Cardiac septum (tissue), 1 donor: ENCODE measurements around the gene TBC1D8. TPM values are rescaled to one million over a fixed set of nuclear protein-coding genes. Genes with fewer than 3 reads are reported as not detected.
A peak's percentile ranks its signal among the peaks of the same experiment; 100 is the strongest.

Source experiments
- DNase-seq: peaks from one replicate; pipeline ENCODE4 v3.0.0-alpha.2; 2020; ENCODE audit warnings: low spot score
- intact Hi-C: fragments of 100-400 bp; cut with DNase I; formaldehyde crosslinking; loops from one replicate; pipeline ENCODE4 v1.14.0; 2022
- total RNA-seq: library from RNA; stranded (reverse); fragmentation: NEBNext Ultra II Directional; extraction: Animal tissue kit (Norgen Biotek cat#: 25700); gene quantifications from one replicate; pipeline ENCODE4 v1.2.1, GENCODE V29; 2021
- donor health status: DM: no; HTN: no; CAD: no.

Gene TBC1D8
- total RNA-seq, 1 donor from 2014 or later = 52.3 TPM

DNA sequence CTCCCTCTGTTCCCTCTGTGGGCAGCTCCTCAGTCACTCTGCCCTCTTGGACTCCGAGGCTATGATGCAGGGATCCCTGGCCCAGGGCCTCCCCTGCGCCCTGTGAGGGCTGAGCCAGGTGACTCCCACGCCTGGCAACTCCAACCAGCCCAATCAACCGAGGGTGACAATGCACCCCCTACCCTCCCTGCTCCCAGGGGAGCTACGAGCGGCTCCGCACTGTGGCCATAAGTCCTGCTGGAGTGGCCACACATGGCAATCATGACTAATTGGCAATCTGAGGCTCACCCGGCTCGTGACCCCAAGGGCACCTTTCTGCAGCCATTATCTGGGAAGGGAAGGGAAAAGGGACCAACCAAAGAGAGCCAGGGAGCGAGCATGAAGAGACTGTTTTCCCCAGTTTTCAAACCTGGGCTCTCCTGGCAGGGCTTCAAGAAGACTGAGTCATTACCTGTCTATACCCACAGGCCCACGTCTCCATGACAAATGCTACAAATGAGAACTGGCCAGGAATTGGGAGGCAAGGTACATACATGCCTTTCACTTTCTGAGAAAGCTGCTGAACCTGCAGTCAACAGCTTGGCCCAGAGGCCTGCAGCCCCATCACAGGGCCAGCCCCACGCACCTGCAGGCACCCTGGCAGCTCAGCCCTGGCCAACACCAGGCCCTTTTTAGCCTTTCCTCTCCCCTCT, 104.0 kb downstream of the TBC1D8 start:
- DNase-seq = no peak
- intact Hi-C loops = no loop called here

DNA sequence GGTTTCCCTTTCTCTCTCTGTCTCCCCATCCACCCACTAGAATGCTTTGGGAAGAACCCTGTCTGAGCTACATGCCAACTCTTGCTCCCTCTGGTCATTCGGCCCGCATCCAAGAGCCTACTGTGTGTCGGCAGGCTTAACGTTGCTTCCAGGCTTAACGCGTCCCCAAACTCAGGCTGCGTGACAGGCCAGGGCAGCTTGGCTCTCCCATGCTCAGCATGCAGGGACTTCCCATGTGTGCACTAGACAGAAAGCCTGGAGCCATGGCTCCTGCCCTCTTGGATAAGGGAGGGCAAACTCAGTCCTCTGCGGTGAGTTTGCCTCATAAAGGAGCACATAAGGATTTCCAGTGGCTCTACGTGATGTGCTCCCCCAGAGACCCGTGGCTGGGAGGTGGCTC, 105.9 kb downstream of the TBC1D8 start:
- intact Hi-C loops = no loop called here
- no peak for DNase-seq

DNA sequence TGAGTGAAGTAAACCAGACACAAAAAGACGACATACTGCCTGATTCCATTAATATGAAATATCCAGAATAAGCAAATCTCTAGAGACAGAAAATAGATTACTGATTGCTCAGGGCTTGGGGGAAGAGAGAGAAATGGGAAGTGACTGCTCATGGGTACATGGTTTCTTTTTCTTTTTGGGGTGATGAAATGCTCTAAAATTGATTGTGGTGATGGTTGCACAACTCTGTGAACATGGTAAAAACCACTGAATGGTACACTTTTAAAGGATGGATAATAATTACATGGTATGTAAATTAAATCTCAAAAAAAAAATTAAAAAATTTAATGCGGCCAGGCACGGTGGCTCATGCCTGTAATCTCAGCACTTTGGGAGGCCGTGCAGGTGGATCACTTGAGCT, 109.8 kb downstream of the TBC1D8 start:
- intact Hi-C loops = no loop called here
- DNase-seq = no peak

DNA sequence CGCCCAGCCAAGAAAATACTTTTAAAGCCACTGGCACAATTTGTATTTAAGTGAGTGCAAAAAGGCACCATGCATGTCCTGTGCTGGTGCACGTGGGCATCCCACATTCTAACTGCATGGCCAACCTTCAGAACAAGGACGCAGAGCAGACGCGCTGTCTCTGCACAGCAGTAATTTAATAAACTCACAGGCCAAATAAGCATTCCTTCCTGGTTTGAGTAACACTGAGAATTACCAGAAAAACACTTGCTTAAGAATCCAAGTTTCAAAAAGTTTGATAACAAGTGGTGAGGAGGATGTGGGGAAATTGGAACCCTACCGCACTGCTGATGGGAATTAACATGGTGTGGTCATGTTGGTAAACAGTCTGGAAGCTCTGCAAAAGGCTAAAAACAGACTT, 110.4 kb downstream of the TBC1D8 start:
- intact Hi-C loops = no loop called here
- DNase-seq = no peak

DNA sequence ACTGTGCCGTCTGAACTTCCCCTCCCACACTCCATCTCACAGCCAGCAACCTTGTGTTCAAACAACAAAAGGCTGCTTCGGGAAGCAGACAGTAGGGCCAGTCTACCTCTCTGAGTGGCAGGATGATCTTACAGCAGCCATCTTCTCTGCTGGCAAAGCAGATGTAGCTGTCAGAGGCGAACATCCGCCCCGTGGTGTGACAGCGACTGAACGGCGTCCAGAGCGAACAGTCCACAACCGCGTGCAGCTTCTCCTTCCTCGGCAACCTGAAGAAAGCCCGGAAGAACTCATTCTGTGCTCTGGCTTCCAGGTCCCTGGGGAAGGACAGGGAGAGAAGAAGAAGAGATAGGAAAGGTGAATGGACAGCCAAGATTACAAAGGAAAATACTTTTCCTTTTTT, 111.1 kb downstream of the TBC1D8 start:
- DNase-seq = no peak
- intact Hi-C loops = no loop called here

DNA sequence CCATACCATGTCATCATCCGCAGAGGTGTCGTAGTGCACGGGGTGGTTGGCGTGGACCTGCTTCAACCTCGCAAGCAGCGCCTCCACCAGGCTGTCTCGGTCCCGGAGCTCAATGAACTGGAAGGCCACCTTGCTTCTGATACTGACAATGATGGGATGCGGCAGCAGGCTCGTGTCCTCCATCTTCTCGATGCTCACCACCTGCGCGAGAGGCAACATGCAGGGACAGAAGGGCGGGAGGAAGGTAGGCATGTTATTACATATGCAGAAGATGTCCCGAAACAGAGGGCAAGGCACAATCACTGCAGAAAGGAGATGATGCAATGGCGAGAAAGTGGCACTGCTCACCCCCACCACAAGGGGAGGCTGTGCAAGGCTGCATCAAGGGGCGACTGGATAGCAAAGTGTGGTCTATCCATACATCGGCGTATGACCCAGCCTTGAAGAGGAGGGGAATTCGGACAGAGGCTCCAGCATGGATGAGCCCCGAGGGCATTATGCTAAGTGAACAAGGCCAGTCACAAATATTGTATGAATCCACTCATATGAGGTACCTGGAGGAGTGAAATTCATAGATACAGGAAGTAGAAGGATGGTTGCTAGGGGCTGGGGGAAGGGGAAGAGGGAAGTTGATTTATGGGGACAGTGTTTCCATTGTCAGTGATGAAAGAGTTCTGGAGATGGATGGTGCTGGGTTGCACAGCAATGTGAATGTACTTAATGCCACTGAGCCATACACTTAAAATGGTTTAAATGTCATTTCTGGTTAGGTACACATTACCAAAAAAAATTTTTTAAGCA, 112.5 kb downstream of the TBC1D8 start:
- DNase-seq = no peak
- intact Hi-C loops = loop anchor here (5.0 kb wide), 1 partner anchor 169 kb away; no protein-coding TSS in a partner anchor

DNA sequence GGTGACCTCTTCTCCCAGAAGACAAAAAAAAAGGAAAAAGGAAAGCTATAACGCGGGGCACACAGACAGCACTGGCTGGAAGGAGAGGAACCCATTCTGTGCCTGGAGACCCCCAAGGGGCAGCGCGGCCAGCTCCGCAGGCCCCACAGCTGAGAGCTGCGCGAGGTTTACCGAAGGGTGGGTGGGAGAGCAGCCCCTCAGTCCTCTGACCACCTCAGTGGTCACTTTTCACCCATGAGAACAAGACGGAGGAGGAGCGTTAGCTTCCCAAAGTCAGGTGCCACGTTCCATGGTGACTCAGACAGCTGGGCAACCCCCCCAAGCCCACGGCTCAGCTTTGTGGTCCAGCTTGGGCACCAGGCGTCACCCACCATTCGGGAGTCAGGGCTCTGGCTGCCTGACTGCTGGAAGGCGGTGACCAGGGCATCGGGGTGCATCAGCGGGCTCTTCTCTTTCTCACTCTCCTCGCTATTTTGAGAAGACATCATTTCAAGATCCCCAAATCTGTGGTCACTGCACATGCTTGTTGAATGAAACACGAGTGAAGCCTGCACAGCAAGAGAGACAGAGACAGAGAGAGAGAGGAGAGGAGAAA, 113.9 kb downstream of the TBC1D8 start:
- intact Hi-C loops = loop anchor here (5.0 kb wide), 1 partner anchor 170 kb away; no protein-coding TSS in a partner anchor
- DNase-seq = no peak

DNA sequence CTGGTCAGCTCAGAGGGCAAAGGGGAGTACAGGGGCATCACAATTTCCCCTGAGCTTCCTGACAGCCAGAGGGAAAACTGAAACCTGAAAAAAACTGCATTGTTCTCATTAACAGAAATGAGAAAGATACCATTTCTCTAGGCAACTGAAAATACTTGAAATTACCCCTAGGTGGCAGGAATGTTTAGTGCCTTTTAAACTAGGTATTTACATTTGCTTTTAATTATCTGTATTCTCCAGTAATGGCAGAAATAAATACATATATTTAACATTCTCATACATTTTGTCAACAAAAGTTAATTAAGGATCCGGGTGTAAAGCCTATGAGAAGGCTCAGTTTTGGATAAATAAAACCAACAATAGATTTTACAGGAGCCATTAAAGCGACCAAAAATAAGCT, 114.6 kb downstream of the TBC1D8 start:
- DNase-seq = no peak
- intact Hi-C loops = loop anchor here (1.0 to 5.0 kb wide), 2 partner anchors 116 to 171 kb away; no protein-coding TSS in a partner anchor

DNA sequence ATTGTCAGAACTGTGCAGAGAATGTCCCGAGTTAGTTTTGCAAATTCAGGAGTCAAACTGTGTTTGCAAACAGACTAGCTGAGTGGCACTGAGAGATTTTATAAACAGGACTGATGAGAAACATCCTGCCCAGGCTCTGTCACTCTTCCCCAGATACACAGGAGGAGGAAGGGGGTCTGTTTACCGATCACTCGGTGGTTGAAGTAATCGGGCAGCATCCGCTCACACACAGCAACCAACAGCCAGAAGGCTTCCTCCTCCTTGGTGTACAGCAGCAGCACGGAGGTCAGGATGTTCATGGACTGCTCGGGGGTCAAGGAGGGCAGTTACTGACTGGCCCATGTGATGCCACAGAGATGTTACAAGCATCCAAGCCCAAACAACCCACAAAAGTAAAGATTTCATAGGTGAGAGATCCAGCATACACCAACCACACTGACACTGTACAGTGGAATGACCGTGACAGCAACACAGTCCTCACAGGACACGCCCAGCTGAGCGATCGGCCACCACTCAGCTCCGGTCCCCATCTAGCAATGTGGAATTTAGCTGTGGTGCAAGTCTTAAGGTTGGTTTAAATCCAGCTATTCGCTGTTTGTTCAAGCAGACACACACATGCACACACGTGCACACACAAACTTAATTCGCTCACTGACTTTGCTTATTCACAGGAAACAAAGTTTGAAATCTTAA, 119.0 kb downstream of the TBC1D8 start:
- DNase-seq = peak; percentile 33
- intact Hi-C loops = no loop called here

DNA sequence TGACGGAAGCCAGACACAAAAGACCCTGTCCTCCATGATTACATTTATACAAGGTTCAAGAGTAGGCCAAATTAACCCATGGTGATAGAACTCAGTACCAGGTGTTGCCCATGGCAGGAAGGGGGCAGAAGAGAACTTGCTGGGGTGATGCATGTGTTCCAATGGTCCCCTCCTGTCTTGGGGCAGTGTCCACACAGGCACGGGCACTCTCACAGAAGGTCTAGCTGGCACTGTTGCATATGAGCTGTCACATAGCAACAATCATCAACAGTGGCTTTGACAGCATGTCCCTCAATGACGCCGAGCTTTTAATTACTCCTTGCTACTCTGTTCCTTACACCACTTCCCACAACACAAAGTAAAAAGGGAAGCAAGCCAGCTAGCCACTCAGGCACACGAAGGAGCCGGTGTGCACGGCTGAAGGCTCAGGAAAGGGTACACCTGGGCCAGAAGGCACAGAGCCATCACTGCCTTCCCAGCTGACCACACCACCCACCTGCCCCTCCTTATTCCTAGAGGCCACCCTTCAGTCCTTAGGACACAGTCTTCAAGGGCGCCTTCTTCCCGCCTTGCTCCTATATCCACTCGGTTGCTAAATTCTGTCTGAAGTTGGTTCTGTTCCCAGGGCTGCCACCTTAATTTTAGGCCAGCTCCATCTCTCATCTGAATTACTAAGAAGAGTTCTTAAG, 120.2 kb downstream of the TBC1D8 start:
- intact Hi-C loops = no loop called here
- no peak for DNase-seq

DNA sequence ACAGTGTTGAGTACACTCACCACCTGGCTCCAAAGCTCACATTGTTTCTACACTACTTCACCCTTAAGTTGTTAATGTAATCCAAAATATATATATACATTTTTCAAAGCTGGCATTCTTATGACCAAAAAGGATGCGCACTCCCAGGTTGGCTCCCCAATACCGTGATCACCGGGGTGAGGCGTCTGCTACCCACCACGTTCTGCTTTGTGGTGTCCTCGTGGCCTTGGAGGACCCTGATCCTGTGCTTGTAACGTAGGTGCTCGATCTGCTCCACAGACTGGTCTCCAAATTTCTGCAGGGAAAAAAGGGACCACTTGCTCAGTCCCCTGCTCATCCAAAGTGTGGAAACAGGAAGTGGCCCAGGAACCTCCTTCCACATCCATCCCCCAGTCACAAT, 123.3 kb downstream of the TBC1D8 start:
- intact Hi-C loops = no loop called here
- DNase-seq = no peak

DNA sequence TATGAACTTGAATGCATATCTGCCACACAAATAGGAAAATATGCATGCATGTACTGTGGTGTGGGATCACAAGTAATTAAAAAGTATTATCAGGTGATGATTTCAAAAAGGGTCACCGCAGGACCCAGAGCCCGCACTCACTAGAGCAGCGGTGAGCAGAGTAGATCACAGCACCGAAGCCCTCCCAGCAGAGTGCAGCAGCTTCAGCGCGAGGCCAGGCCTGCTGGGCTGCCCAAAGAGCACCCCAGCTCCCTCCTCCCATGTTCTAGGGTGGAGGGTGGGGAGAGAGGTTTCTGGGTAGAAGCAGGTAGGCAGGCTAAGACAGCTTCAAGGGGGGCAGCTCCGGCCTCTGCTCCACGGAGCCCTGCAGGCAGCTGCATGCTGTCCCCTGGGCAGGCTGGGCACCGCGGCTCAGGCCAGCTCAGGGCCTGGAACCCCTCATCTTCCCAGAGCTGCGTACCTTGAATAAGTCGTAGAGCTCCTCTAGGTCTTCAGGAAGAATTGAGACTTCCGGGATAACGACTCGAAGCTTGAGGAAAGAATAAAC, 124.2 kb downstream of the TBC1D8 start:
- intact Hi-C loops = no loop called here
- no peak for DNase-seq

DNA sequence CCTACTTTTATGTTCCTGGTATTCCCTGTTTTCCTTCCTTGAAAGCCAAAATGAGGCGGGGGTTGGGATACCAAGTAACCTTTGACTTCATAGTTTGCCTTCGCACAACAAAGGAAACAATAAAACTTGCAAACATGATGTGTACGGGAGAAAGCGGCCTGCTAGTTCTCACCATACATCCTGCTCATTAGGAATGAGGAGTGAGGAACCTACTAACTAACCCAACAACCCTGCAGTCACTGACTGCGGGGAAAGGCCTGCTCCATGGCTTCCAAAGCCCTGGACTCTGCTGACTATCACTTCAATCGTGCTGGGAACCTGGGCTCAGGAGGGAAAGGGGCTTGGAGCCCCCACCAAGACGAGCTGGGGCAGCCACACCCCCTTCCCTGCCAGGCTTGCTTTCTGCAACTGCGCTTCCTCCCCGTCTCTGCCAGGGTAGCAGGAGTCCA, 124.9 kb downstream of the TBC1D8 start:
- no peak for DNase-seq
- intact Hi-C loops = no loop called here

DNA sequence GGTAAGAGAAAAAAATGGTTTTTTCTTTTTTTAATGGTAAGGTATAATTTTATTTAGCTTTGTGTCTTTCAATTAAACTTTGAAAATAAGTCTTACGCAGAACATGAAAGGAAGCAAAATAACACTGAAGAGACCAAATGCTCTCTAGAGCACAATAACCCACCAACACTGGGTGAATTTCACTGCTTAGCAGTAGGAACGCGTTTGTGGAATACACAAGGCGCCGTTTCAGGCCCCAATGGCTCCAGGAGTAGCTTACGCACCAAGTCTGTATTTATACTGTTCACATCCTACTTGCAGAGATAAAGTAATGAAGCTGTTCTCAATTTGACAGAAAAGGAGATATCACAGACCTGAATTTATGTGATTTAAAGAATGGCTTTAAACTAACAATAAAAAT, 125.6 kb downstream of the TBC1D8 start:
- intact Hi-C loops = no loop called here
- DNase-seq = no peak

DNA sequence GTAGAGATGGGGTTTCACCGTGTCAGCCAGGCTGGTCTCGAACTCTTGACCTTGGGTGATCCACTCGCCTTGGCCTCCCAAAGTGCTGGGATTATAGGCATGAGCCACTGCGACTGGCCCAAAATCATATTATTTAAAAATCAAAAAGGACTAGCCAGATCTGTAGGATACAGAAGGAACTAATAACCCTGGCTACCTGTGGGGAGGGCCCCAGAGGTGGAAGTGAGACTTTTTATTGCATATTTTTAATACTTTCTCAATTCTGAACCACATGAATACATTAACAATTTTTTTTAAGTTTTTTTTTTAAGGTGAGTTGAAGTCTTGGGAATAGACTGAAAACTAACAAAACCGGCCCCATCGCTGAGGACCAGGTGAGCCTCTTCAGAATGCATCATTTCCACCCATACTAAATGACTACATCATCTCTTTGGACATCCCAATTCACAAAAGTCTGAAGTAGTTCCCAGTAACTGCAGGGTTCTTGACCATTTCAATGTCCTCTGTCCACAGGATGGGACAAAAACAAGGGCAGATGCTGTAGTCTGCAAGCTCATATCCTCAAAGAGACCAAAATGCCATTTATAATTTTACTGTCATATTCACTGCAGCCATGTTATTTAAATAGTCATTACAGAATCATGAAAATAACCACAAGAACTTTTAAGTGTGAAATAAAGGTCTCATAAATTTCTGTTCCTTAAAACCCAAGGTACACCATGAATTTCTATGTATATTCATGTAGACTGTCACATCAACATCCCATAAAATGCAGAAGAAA, 127.7 kb downstream of the TBC1D8 start:
- DNase-seq = no peak
- intact Hi-C loops = no loop called here

DNA sequence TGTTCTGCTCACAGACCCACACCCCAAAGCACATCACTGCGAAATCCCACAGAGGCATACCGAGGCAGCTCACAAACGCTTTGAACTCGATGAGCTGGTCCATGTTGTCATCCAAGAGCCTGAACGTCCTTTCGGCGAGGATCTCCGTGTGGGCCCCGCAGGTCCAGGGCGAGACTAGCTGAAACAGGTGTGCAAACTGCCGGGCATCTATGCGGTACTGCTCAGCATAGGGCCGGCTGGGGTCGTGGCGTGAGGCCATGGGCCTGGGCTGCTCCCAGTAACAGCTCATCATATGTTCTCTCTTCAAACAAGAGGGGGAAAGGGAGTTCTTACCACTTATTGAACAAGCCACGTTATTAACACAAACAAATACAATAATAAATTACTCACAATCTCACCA, 129.0 kb downstream of the TBC1D8 start:
- DNase-seq = no peak
- intact Hi-C loops = no loop called here

DNA sequence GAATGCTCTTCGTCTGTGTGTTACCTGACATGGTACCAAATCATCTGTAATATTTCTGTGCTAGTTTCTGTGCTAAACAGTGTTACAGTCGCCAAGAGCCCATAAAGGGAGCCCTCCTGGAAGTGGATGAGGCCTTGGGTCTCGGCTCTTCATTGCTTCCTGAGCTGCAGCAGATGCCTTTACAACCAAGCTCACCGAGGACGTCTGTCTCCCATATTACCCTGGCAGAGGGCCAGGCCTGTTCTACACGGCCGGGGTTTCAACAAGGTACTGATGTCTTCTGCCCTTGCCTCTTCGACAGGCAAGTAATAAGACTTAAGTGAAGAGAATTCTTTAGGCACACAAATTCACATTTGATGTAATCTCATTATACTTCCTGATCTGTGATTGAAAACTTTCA, 132.2 kb downstream of the TBC1D8 start:
- DNase-seq = no peak
- intact Hi-C loops = no loop called here

DNA sequence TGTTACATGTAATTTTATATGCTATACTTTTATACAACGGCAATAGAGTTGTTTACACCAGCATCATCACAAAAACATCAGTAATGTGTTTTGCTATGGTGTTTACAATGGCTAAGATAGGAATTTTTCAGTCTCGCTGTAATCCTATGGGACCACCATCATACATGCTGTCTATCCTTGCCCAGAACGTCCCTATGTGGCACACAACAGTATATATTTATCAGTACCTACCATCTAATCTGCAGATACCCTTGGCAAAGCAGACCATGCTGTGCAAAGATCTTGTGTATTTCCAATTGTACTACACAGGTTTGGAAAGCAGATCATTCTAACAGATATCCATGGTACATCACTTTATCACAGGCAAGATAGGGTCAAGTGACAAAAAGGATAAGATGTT, 133.8 kb downstream of the TBC1D8 start:
- intact Hi-C loops = no loop called here
- no peak for DNase-seq
